Measurements from ENCODE around the gene ST6GAL1. TPM values are rescaled to one million over a fixed set of nuclear protein-coding genes. Genes with fewer than 3 reads are reported as not detected.

ST6GAL1 gene
- total and polyA plus RNA-seq, 8 donors = 3.8 to 31.0 (median 13.5) TPM

DNA sequence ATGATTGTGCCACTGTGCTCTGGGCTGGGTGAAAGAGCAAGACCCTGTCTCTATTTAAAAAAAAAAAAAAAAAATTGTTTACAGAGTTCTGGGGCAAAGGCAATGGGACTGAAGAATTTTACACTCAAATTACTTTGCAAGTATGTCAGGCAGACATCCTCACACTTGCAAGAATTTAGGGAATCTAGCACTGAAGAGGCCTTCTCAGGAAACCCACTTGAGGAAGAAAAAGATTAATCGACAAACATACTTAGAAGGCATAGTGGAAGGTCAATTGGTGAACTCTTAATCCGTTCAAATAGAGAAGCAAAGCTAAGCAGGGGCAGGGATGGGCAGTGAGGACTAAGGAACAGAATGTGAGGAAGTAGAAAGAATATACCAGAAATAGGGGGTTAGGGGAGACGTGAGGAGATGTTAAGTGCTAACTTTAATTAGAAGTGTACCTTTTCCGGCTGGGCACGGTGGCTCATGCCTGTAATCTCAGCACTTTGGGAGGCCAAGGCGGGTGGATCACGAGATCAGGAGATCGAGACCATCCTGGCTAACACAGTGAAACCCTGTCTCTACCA lies 15.0 kb downstream of the ST6GAL1 start:
- WGBS, 5 donors = 83 to 94% (median 89%) methylated on average over 8 of the region's 8 CpGs
- H3K27ac ChIP-seq = no peak overlapping the region

DNA sequence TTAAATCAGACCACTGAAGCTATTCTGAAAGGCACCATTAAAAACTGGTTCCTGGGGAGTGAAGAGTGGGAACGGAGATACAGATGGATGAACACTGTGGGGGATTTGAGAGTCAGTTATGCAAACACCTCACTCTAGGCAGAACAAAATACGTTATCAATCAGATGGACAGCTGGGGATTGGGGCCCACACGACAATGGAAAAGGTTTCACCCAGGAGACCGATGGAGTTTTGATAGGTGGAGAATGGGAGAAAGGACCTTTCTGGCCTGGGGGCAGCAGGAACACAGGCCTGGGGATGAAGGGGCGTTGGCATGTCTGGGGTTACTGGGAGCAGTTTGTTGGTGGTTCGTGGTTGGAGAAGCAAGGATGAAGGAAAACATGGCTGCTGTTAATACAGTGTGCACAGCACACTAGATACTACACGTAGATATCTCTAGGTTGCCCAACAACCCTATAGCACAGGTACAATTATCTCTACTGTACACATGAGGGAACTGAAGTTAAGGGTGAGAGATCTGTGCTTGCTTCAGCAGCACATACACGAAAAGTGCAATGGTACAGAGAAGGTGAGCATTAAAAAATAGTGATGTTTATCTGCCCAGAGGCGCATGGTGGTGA lies 16.5 kb downstream of the ST6GAL1 start:
- Histone ChIP-seq H3K9me3 (peaks cover 0 to 3% (median 0%) of the 10 kb centered on the region in 4 donors), H3K4me3 (no peak overlapping the region), H3K36me3 (peaks cover 0 to 18% (median 9%) of the 10 kb centered on the region in 4 donors), H3K4me1 (peaks cover 7 to 31% (median 14%) of the 10 kb centered on the region in 4 donors), H3K27ac (no peak overlapping the region), H3K27me3 (no peaks in the 10 kb centered on the region)
- intact Hi-C loops (cut with DNase I; ENCODE audit: low total_unique reads) = no loop called here
- no peak for DNase-seq
- TF ChIP-seq POLR2A (IDR thresholded peaks at IDR 0.05) (no peak), POLR2AphosphoS5 (IDR thresholded peaks at IDR 0.05) (no peak), EP300 (IDR thresholded peaks at IDR 0.05) (no peak)
- TF ChIP-seq, protein P1, sequence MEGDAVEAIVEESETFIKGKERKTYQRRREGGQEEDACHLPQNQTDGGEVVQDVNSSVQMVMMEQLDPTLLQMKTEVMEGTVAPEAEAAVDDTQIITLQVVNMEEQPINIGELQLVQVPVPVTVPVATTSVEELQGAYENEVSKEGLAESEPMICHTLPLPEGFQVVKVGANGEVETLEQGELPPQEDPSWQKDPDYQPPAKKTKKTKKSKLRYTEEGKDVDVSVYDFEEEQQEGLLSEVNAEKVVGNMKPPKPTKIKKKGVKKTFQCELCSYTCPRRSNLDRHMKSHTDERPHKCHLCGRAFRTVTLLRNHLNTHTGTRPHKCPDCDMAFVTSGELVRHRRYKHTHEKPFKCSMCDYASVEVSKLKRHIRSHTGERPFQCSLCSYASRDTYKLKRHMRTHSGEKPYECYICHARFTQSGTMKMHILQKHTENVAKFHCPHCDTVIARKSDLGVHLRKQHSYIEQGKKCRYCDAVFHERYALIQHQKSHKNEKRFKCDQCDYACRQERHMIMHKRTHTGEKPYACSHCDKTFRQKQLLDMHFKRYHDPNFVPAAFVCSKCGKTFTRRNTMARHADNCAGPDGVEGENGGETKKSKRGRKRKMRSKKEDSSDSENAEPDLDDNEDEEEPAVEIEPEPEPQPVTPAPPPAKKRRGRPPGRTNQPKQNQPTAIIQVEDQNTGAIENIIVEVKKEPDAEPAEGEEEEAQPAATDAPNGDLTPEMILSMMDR (IDR thresholded peaks at IDR 0.05) = no peak
- 77 to 85% (median 84%) methylated on average over 9 of the region's 9 CpGs for WGBS, 5 donors

More for the DNA sequence above, 15.0 kb downstream of the ST6GAL1 start:
- Histone ChIP-seq H3K27me3 (no peaks in the 10 kb centered on the region), H3K36me3 (peaks cover 0 to 18% (median 9%) of the 10 kb centered on the region in 4 donors), H3K4me1 (peaks cover 7 to 36% (median 14%) of the 10 kb centered on the region in 4 donors), H3K4me3 (no peak overlapping the region), H3K9me3 (no peaks in the 10 kb centered on the region)
- DNase-seq = no peak
- intact Hi-C loops (cut with DNase I; ENCODE audit: low total_unique reads) = no loop called here
- no peak for TF ChIP-seq POLR2A (IDR thresholded peaks at IDR 0.05)
- TF ChIP-seq, protein P1 (IDR thresholded peaks at IDR 0.05) = no peak
- TF ChIP-seq POLR2AphosphoS5 (IDR thresholded peaks at IDR 0.05) = no peak
- TF ChIP-seq EP300 (IDR thresholded peaks at IDR 0.05) = no peak

DNA sequence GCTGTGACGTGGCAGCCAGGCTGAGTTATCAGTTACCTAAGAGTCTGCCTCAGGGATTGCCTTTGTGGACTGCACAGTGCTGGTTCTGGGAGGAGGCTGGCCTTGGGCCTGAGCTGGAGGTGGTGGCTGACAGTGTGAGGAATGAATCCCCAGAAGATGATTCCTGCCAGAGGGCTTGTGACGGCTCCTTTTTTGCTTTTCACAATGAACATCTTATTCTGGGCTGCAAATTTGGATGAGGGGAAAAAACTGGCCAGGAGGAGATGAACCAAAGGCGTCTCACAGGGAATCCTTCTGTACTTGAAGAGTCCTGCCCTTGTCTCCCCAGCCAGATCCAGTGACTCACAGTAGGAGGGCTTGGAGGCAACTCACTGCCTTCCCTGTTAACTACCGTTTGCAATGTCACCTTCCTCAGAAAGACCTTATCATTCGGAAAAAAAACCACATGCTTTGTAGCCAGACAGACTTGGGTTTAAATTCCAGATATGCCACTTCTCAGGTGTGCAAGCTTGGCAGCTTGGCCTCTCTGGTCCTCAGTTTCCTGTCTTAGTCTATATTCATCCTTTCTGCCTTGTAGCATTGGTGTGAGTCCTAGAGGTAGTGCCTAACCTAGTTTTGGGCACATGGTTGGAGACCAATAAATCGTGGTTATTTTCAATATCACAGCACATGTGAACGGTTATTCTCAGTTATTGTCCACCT lies 19.1 kb downstream of the ST6GAL1 start:
- intact Hi-C loops (cut with DNase I; ENCODE audit: low total_unique reads) = no loop called here
- Histone ChIP-seq H3K4me3 (no peak overlapping the region), H3K36me3 (peaks cover 0 to 5% (median 0%) of the 10 kb centered on the region in 4 donors), H3K27ac (peak overlapping the region in 4 of 5 donors; percentile 7 to 68 (median 22)), H3K4me1 (peaks cover 7 to 44% (median 14%) of the 10 kb centered on the region in 4 donors), H3K27me3 (no peaks in the 10 kb centered on the region), H3K9me3 (peaks cover 0 to 5% (median 0%) of the 10 kb centered on the region in 4 donors)
- TF ChIP-seq POLR2AphosphoS5 (IDR thresholded peaks at IDR 0.05) = no peak
- TF ChIP-seq, protein P1 (IDR thresholded peaks at IDR 0.05) = no peak
- no peak for TF ChIP-seq POLR2A (IDR thresholded peaks at IDR 0.05)
- no peak for TF ChIP-seq EP300 (IDR thresholded peaks at IDR 0.05)
- no peak for DNase-seq
- 58 to 79% (median 71%) methylated on average over 7 of the region's 7 CpGs for WGBS, 5 donors

DNA sequence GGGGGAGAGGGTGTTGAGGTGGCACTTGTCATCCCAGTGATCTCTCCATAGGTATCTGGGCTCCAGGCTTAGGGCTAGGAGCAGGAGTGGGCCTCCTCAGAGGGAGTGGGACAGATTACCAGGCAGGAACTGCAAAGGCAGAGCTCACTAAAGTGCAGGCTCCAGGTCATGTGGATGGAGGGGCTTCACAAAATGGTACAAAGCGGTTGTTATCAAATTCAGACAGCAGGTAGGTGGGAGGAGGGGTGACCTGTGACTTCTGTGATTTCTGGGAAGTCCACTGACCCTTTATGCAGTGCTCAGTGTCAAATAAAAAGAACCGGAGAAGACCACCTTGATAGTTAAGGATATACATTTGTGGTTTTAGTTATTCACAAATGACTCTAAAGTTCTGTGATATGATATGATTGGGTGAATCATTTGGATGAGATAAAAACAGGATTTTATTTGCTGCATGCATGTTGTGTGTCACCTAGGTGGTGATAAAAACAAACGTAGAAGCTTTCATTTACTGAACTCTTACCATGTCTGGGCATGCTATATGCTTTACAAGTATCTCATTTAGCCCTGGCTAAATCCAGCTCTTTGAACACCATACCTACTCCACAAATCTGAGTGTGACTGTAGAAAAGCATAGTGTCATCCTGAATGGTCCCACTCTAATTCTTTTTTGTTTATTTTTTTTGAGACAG lies 20.2 kb downstream of the ST6GAL1 start:
- TF ChIP-seq, protein P1 (IDR thresholded peaks at IDR 0.05) = no peak
- TF ChIP-seq EP300 (IDR thresholded peaks at IDR 0.05) (no peak), POLR2AphosphoS5 (IDR thresholded peaks at IDR 0.05) (no peak), POLR2A (IDR thresholded peaks at IDR 0.05) (no peak)
- peaks cover 0 to 5% (median 0%) of the 10 kb centered on the region in 4 donors for H3K9me3 ChIP-seq
- peak overlapping the region in 2 of 5 donors; percentile 21 to 42 for H3K27ac ChIP-seq

More for the DNA sequence above, 20.2 kb downstream of the ST6GAL1 start:
- Histone ChIP-seq H3K36me3 (no peaks in the 10 kb centered on the region), H3K4me1 (peaks cover 7 to 46% (median 14%) of the 10 kb centered on the region in 4 donors), H3K4me3 (no peak overlapping the region), H3K27me3 (no peaks in the 10 kb centered on the region)
- no peak for DNase-seq
- 87 to 95% (median 91%) methylated on average over 3 of the region's 3 CpGs for WGBS, 5 donors
- intact Hi-C loops (cut with DNase I; ENCODE audit: low total_unique reads) = no loop called here

Measured in stomach (tissue), 9 donors.